Coronary artery (tissue), 2 donors: ENCODE data around the gene LMNA.

ENCODE experiments used
- DNase-seq: peaks from one replicate; pipeline ENCODE4 v3.0.0-alpha.2; 2017; ENCODE audit warnings: low spot score
- H3K27ac ChIP-seq, 2 donors: fragments of 200-600 bp; sonication (generic); one replicate each; pipeline ENCODE4 v1.5.1; 2016 to 2019
- H3K4me3 ChIP-seq: fragments of 200-600 bp; sonication (generic); 2 replicates; pipeline ENCODE4 v1.5.1; 2016; ENCODE audit warnings: mild to moderate bottlenecking, moderate library complexity
- TF ChIP-seq, protein P1 (sequence below): fragments of 200-600 bp; sonication (generic); IDR thresholded peaks from one replicate; pipeline ENCODE4 v1.5.1; 2019; ENCODE audit warnings: antibody characterized with exemption

The LMNA gene

GRCh38 chr1:156128654-156129597 lies 14.4 kb downstream of the LMNA start:
- H3K4me3 ChIP-seq = peak overlapping the region; percentile 60
- H3K27ac ChIP-seq = peak overlapping the region; percentile 93 to 99
- peak; percentile 95 for DNase-seq
- TF ChIP-seq, protein P1, sequence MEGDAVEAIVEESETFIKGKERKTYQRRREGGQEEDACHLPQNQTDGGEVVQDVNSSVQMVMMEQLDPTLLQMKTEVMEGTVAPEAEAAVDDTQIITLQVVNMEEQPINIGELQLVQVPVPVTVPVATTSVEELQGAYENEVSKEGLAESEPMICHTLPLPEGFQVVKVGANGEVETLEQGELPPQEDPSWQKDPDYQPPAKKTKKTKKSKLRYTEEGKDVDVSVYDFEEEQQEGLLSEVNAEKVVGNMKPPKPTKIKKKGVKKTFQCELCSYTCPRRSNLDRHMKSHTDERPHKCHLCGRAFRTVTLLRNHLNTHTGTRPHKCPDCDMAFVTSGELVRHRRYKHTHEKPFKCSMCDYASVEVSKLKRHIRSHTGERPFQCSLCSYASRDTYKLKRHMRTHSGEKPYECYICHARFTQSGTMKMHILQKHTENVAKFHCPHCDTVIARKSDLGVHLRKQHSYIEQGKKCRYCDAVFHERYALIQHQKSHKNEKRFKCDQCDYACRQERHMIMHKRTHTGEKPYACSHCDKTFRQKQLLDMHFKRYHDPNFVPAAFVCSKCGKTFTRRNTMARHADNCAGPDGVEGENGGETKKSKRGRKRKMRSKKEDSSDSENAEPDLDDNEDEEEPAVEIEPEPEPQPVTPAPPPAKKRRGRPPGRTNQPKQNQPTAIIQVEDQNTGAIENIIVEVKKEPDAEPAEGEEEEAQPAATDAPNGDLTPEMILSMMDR = no peak

DNA sequence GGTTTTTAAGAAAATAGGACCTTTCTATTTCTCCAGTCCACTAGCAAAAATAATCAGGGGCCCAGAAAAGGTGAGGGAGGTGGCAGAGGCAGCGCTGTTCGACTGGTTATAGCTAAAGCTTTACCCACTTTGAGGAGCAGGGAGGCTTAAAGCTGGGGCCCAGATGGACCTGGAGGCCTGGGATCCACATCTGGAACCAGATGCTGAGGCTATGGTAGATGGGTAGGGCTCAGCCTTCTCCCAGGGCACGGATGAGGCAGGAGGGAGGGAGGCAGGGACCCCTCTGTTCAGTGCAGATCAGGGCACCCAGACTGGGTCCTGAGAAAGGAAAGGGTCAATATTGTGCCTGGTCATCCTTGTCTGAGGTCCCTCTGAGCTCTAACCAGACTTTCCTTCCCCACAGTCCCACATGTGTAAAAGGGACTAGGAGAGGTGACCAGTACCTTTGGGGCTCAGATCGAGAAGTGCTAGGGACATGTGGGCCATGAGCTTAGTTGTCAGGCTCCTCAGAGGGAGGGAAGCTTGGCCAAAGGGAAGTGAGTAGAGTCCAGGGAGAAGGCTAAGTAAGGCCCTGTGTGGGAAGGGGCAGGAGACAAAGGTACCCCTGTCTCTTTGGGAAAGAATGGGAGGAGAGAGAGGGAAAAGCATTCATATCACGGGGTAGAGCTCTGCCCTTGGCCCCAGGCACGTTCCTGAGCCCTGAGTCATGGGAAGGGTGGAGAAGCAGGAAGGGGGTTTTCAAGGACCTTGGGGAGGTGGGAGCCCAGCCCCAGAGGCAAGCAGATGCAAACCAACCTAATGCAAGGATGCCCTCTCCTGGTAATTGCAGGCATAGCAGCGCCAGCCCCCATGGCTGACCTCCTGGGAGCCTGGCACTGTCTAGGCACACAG lies 15.4 kb downstream of the LMNA start:
- peak overlapping the region; percentile 60 for H3K4me3 ChIP-seq

DNA sequence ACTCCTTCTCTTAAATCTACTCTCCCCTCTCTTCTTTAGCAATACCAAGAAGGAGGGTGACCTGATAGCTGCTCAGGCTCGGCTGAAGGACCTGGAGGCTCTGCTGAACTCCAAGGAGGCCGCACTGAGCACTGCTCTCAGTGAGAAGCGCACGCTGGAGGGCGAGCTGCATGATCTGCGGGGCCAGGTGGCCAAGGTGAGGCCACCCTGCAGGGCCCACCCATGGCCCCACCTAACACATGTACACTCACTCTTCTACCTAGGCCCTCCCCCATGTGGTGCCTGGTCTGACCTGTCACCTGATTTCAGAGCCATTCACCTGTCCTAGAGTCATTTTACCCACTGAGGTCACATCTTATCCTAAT lies 16.0 kb downstream of the LMNA start:
- TF ChIP-seq, protein P1 = peak; percentile 11
- DNase-seq = no peak
- Histone ChIP-seq H3K27ac (peak overlapping the region; percentile 93 to 99), H3K4me3 (peak overlapping the region; percentile 60)

More for the DNA sequence above, 15.4 kb downstream of the LMNA start:
- TF ChIP-seq, protein P1 = peak; percentile 92
- H3K27ac ChIP-seq = peak overlapping the region; percentile 93 to 99
- DNase-seq = peak; percentile 96

DNA sequence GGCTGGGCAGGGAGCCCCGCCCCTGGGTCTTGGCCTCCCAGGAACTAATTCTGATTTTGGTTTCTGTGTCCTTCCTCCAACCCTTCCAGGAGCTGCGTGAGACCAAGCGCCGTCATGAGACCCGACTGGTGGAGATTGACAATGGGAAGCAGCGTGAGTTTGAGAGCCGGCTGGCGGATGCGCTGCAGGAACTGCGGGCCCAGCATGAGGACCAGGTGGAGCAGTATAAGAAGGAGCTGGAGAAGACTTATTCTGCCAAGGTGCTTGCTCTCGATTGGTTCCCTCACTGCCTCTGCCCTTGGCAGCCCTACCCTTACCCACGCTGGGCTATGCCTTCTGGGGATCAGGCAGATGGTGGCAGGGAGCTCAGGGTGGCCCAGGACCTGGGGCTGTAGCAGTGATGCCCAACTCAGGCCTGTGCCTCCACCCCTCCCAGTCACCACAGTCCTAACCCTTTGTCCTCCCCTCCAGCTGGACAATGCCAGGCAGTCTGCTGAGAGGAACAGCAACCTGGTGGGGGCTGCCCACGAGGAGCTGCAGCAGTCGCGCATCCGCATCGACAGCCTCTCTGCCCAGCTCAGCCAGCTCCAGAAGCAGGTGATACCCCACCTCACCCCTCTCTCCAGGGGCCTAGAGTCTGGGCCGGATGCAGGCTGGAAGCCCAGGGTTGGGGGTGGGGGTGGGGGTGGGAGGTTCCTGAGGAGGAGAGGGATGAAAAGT lies 20.4 kb downstream of the LMNA start:
- H3K27ac ChIP-seq = peak overlapping the region in 1 of 2 donors; percentile 75
- DNase-seq = no peak
- TF ChIP-seq, protein P1 = no peak
- H3K4me3 ChIP-seq = no peak overlapping the region

DNA sequence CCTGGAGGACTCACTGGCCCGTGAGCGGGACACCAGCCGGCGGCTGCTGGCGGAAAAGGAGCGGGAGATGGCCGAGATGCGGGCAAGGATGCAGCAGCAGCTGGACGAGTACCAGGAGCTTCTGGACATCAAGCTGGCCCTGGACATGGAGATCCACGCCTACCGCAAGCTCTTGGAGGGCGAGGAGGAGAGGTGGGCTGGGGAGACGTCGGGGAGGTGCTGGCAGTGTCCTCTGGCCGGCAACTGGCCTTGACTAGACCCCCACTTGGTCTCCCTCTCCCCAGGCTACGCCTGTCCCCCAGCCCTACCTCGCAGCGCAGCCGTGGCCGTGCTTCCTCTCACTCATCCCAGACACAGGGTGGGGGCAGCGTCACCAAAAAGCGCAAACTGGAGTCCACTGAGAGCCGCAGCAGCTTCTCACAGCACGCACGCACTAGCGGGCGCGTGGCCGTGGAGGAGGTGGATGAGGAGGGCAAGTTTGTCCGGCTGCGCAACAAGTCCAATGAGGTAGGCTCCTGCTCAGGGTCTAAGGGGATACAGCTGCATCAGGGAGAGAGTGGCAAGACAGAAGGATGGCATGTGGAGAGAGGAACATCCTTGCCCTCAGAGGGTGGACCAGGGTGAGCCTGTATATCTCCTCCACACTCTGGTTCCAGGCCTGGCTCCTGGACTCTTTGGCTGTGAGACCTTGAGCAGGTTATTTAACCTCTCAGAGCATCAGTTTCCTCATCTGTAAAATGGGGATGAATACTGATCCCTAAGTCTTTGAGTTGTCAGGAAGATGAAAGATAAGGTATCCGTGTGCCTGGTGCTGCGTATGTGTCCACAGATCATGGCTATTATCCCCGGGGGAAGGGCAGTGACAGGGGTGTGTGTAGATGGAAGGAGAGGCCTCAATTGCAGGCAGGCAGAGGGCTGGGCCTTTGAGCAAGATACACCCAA lies 21.7 kb downstream of the LMNA start:
- H3K27ac ChIP-seq = peak overlapping the region; percentile 4 to 75
- DNase-seq = no peak
- no peak overlapping the region for H3K4me3 ChIP-seq
- TF ChIP-seq, protein P1 = no peak

GRCh38 chr1:156136970-156137483 lies 22.5 kb downstream of the LMNA start:
- DNase-seq = no peak
- peak overlapping the region in 1 of 2 donors; percentile 75 for H3K27ac ChIP-seq
- no peak overlapping the region for H3K4me3 ChIP-seq
- TF ChIP-seq, protein P1 = no peak
